GM11168 (cell line): ENCODE results near the gene DSCAM.

Experiments
- in situ Hi-C: fragments of 300-500 bp; cut with MboI; formaldehyde crosslinking; loops from one replicate; pipeline ENCODE4 v1.12.0; 2022; ENCODE audit warnings: low sequenced_read_pairs; ENCODE audit not compliant: unreplicated experiment

The DSCAM gene

DNA sequence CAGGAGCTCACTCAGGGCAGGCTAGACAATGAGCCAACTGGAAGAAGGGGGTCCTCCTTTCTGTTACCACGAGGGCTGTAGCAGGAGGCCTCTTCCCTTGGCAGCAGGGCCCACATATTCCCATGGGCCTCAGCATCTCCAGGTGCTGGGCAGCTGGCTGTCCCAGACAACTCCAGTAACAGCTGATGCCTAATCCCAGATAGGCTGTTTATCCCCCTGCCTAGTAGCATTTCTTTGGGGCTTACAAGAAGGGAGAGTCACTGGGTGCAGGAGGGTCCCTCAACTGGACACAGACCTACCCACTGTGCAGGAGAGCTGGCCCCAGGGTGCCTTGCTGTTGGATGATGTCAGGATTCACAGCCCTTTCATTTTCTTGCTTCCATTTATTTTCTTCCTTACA, 278.2 kb downstream of the DSCAM start:
- in situ Hi-C loops, result no loop called here

DNA sequence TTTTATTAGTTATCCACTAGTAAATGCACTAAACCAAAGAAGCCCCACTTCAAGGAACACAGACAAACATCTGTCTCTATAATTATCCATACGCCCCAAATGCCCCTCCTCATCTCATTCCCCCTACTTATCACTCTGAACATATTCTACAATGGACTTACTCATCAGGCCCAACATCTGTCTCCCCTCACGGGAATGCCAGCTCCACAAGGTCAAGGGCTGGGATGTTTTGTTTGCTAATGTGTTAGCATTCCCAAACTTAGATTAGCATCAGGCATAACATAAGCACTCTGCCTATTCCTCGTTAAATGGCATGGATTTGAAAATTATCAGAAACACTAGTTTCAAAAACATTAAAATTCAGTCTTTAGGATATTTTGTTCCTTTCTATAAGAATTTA, 279.5 kb downstream of the DSCAM start:
- in situ Hi-C loops, result no loop called here

DNA sequence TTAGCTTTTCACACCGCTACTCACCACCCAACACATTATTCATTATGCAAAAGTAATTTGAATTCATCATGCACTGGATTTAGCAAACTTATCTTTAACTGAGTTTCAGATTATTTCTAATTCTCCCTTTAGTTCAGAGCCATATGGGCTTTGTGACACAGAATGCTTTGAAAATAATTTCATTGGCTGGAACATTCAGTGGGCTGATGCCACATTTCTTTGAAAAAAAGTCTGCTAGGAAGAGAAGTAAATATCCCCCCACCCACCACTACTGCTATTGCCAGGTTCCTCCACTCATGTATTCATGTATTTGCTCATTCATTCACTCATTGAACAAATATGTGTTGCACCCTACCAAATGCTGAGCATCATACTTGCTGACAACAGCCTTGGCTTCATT, 280.5 kb downstream of the DSCAM start:
- in situ Hi-C loops, result no loop called here

DNA sequence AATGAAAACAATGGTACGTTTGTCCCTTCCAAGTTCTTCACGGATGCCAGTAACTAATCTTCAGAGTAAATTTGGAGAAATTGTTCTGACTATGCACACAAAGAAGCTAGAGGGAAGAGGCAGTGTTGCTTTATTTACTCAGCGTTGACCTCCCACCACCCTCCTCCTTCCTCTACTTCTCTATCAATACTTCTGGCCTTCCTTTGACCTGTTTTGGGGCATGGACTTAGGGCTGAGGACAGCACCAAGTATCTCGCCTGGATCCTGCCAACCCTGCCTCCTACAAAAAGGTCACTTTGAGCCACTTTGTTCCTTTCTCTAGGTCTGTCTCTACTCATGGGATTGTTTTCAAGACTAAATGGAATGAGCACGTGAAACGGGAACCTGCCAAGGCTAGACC, 282.6 kb downstream of the DSCAM start:
- in situ Hi-C loops, result no loop called here

DNA sequence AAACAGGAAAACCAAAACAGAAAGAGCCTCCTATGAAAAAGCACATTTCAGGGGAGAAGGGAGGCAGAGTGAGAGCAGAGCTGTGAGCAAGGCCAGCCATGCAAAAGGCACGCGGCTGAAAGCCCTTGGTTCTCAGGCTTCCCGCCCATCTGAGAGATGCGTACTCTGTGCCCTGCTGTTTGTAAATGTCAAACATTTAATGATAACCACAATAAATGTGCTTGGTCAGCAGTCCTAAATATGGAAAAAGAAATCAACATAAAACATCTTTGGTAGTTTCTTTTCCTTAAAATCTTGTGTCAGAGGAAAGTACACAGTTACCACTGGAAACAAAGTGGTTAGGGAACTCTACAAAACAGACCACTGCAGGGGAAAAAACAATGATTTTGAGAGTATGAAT, 283.1 kb downstream of the DSCAM start:
- in situ Hi-C loops, result no loop called here

DNA sequence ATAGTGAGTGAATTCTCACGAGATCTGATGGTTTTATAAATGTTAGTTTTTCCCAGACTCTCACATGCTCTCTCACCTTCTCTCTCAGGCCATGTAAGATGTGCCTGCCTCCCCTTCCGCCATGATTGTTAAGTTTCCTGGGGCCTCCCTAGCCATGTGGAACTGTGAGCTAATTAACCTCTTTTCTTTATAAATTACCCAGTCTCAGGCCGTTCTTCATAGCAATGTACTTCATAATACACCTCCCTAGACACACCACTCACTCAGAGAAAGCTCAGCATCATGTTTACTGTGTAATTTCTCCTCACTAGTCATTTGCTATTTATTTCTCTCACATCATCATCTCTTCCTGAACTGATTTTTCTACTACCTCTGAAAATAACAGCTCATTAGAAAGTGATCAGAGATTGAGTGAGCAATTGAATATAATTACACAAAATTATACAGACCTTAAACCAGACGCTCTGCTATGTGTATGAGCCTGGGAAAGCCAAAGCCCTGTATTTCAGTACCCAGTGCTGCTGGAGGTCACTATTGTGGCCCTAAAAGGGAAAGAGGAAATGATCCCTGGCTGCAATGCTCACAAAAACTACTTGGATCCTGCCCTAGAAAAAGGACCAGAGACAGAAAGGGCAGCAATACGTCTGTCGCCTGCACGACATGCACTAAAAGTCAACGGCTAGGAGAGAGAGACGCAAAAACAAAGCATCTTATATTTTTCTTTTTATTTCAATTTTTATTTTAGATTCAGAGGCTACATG, 284.5 kb downstream of the DSCAM start:
- in situ Hi-C loops, result no loop called here

DNA sequence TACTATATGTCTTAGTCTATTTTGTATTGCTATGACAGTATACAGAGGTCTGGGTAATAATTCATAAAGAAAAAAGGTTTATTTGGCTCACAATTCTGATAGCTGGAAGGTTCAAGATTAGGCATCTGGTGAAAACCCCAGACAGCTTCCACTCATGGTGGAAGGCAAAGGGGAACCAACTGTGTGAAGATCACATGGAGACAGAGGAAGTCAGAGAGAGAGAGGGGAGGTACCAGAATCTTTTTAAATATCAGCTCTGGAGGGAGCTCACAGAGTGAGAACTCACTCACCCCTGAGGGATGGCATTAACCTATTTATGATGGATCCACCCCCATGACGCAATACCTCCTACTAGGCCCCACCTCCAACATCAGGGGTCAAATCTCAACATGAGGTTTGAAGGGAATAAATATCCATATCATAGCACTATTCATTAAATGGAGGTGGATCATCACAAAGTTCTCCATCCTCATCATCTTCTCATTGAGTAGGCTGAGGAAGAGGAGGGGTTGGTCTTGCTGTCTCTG, 290.5 kb downstream of the DSCAM start:
- in situ Hi-C loops, result no loop called here

DNA sequence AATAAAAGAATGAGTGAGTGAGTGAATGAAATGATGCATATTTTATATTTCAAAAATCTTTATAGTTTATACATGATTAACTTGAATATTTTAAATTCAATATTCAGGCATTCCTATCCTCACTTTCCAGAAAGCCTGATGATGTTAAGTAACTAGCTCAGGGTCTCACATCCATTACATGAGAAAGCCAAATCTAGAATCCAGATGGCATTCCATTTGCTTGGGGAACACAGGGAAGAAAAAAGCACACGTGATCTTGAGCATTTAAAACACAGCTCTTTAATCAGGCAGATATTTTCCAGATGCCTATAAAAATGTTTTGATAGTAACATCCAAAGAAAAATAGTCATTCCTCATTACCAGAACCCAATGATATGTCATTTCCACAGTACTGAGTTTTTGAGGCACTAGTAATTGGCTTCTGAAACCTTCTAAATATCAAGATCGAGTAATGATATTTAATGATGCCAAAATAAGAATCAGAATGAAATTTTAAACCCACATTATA, 291.9 kb downstream of the DSCAM start:
- in situ Hi-C loops, result no loop called here

DNA sequence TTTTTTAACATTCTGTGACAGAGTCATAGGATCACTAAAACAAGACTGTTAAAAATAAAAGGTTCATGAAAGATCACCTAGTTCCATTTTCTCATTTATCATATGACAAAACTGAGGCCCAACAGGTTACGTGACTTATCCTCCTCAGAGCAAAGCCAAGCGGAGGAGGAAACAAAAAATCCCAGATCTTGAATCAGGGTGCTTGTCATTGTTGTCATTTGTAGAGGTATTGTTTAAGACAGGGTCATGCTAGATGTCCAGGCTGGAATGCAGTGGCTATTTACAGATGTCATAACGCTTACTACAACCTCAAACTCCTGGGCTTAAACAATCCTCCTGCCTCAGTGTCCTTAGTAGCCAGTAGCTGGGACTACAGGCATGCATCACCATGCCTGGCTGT, 293.2 kb downstream of the DSCAM start:
- in situ Hi-C loops, result no loop called here

DNA sequence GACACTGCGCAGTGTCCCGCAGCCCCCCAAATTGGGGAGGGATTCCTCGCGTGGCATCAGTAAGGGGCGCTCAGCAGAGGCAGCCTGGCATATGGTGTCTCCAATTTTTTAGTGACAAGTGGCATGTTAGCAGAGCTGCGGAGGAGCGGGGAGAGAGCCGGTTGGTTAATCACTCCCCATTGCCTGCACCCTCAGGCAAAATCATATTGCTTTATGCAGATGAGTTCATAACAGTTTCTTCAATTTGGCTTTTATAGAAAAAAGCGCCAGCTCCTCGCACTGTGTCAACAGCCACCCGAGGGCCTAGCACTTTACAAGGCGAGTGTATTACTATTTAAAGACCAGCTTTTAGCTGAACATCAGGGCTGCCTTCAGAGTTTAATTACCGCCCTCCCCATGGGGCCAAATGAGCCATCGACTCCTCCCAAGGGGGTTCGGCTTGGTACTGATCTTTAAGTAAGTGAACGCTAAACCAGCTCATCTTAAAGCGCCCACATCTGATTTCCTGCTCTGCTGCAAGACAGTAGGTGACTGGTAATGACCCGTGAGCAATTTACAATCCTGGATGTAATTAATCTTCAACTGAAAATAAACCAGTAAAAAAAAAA, 298.9 kb downstream of the DSCAM start:
- in situ Hi-C loops, result no loop called here

DNA sequence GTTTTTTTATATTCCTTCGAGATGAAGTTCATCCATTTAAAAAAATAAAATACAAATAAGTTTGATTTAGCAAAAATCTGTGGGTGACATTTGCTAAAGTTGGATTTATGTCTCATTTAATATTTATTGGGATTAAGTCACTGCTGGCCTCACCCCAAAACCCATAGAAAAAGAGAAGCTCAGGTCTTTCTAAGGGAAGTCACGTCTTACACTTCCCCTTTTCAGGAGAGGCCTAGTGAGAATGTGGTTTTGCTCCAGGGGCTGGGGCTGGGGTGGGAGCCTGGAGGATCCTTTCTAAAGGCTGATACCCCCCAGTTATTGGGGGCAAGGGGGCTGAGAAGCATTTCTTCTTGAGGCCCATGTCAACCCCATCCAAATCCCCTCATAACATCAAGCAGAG, 300.3 kb downstream of the DSCAM start:
- in situ Hi-C loops, result no loop called here

DNA sequence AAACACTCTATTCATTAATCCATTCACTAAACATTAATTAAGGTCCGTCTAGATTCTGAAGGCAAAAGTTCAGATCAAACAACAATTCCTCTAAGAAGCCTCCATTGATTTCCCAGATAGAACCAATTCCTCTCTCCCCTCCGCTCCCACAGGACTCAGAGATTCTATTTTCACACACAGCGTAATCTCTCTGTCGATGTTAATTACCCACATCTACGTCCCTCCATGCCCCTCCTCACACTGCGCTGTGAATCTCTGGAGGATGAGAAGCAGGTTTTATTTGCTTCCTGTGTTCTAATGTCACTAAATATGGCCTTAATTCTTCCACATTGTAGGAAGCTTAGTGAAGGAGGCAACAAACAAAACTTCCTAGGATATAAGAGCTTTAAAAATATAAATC, 306.7 kb downstream of the DSCAM start:
- in situ Hi-C loops, result no loop called here

DNA sequence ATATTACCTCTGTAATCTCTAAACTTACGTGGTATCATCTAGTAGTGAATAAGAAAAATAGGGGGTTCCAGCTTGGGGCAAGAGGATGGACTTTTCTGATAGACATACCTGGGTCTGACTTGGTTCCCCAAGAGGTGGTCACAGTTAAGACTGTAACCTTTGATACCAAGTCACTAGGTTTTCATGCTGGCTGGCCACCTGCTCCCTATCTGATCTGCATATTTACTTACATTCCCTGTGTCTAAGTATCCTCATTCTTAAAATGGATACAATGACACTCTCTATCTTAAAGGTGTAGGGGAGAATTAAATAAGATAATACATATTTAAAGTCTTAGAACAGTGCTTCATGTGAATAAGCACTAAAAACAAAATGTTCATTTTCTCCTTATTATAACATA, 312.1 kb downstream of the DSCAM start:
- in situ Hi-C loops, result no loop called here

DNA sequence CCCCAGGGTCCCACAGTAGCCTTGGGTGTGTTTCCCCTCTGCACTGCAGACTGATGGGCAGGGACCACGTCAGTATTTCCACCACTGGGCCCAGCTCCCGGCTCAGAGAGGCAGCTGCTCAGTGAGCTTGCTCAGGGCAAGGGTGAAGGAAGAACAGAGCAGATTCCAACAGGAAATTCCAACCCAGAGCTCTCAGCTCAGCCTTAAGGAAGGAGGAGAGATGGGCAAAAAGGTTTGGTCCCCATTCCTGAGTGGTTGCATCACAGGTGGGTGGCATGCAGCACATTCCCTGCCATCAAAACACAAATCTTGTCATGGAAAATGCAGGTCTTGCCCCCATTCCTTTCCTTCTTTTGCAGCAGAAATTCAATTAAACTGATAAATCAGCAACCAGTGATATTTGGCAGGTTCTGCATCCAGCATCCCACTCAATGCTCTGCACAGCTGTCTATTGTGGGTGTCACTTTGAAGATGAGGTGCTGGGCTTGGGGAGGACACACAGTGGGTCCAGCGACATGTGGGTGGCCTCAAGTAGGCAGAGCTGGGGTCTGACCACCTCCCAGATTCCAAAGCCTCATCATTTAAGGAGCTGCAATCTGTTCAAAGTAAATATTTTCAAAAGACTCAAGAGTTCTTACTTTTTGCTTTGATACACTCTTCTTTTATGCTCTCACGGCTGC, 315.4 kb downstream of the DSCAM start:
- in situ Hi-C loops, result no loop called here

DNA sequence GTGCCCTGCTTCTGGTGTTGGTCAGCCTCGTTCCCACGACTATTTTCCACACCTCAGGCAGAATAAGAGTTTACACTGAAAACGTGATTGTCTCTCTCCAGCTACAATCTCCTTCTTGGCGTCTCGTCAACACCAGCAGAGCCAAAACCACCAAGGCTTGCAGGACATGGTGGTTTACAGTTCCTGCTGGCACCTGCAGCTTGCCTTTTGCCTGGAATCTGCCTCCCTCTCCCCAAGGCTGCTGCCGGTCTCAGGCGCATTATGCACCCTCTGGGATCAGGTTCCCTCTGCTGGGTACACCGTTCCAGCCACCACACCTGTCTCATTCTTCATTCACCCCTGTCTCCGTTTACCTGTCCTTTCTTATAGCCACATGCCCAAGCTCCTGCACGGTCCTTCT, 315.9 kb downstream of the DSCAM start:
- in situ Hi-C loops, result no loop called here

DNA sequence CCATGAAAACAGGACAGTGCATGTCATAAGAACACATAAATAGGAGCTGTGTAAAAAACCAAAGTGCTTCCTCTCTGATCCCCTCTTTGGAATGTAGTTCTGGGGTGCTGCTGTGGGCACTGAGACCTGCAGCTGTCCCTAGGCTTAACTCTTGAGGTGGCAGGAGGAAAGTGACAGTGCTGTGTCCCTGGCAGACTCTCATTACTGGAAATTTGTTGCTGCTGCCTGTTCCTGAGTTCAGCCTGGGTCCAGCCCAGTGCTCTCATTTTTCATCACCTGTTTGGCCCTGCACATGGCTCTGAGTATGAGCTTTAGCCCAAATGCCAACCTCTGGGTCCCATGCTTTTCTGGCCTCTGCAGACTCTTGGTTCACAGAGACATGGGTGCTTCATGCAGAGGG, 329.3 kb downstream of the DSCAM start:
- in situ Hi-C loops, result no loop called here

DNA sequence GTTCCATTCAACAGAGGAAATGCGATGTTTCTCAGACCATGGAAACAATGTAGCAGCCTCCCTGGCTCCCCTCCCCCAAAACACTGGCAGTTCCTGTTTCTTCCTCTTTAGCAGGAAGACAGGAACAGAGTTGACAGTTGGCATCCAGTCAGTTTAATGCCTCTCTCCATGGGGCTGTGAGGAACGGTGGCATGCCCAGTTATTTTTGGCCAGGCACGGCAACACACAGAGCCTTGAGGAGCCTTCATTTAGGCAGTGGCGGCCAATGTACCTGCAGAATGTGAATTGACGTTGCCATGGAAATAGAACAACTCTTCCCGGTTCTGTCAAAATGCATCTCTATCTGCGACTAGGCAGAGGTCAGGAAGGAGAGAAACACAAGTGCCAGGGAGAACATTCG, 330.6 kb downstream of the DSCAM start:
- in situ Hi-C loops, result no loop called here

DNA sequence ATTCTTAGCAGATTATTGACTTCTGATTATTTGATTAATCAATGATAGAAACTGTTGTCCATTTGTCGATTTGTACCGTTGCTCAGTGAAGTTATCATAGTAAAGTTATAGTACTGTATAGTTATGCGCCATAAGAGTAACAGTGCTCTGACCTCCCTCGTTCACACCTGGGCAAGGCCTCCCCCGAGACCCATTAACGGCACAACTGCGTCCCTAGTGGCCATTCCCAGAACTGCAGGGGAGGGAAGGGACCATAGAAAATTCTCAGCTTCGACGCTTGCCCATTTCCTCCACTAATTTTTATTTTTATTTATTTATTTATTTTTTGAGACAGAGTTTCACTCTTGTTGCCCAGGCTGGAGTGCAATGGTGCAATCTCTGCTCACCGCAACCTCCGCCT, 334.4 kb downstream of the DSCAM start:
- in situ Hi-C loops, result no loop called here

DNA sequence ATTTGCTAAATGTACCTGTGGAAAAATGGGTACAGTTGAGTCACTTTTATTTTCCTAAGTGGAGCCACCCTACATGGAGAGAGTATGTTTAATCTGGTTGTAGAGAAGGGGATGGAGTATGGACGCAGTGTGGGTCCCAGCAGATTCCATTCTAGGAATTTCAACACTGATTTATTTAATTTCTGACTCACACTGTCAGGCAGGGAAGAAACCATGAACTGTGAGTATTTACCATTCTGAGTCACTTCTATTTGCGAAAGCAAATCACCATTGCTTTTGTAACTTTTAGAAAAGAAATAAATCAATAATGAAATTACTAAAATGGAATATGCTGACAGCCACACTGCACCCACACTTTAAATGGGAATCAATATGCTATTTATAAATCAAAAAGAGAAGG, 339.0 kb downstream of the DSCAM start:
- in situ Hi-C loops, result no loop called here

DNA sequence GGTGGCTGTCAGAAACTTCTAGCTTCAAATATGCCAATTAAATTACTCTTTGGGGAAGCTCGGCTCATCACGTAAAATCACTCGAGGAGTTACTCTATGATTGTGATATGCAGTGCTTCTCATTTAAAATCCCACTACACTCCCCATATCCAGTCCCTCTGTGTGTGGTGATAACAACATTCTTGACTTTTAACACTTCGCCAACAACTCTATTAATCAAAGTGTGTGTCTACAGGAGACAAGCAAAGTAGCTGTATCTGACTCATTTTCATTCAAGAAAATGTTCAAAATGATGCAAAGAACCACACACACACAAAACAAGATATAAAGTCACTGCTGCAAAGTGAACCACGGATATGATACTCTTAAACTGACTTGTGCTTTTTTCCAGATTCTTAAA, 341.3 kb downstream of the DSCAM start:
- in situ Hi-C loops, result no loop called here

DNA sequence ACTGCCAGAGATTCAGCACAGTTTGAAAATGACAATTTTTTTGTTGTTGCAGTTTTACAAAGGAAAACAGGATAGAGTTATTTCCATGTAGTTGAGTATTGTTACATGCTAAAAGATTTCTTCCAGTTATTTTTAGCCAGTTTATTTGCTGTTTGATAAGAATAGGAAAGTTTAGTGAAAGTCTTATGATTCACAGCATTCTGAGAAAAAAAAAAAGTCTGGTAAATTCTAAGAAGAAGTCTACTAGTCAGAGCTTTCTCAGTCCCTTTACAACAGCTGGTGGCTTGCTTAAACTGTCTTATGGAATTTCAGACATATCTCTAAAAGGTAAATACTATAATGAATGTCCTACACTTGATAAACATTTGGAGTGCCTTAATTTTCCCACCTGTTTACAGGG, 341.7 kb downstream of the DSCAM start:
- in situ Hi-C loops, result no loop called here
